GM12891 (cell line): ENCODE measurements around the gene ANAPC7. TPM values are rescaled to one million over a fixed set of nuclear protein-coding genes. Genes with fewer than 3 reads are reported as not detected.
"Not testable (repeated sequence)": the region's sequence is repeated elsewhere in the genome, so short reads cannot be mapped to it uniquely, and the experiment has no call there.

Source experiments
- DNase-seq: peaks from one replicate; pipeline ENCODE4 v3.0.0; 2011; ENCODE audit warnings: low spot score; ENCODE audit not compliant: insufficient read length
- FAIRE-seq: peaks from 2 replicates; lab custom pipeline; 2011; peaks lifted over from hg19 to GRCh38; lab: Jason Lieb, UNC
- PAX5 ChIP-seq: IDR thresholded peaks from 2 replicates; pipeline ENCODE4 v1.6.1; 2011; ENCODE audit warnings: low read length, moderate library complexity, mild to moderate bottlenecking; ENCODE audit not compliant: insufficient read depth, severe bottlenecking
- POLR2A ChIP-seq: IDR thresholded peaks from 2 replicates; pipeline ENCODE4 v1.6.1; 2011; ENCODE audit warnings: low read depth, low read length, control low read depth
- POLR2AphosphoS5 ChIP-seq: IDR thresholded peaks from 2 replicates; pipeline ENCODE4 v1.6.1; 2011; ENCODE audit warnings: low read depth, low read length, control low read depth
- POU2F2 ChIP-seq: IDR thresholded peaks from 2 replicates; pipeline ENCODE4 v1.6.1; 2011; ENCODE audit warnings: low read depth, mild to moderate bottlenecking, control low read depth, low read length, moderate library complexity
- SPI1 ChIP-seq: IDR thresholded peaks from 2 replicates; pipeline ENCODE4 v1.6.1; 2011; ENCODE audit warnings: low read depth, low read length, control low read depth
- TAF1 ChIP-seq: IDR thresholded peaks from 2 replicates; pipeline ENCODE4 v1.6.1; 2011; ENCODE audit warnings: low read depth, low read length, control low read depth
- polyA plus RNA-seq: library from polyadenylated mRNA; unstranded; fragments of >200 nt; gene quantifications from one replicate; pipeline ENCODE4 v1.2.1, GENCODE V29; 2012; ENCODE audit warnings: low read depth, missing spikeins, inconsistent platforms; ENCODE audit not compliant: missing spikeins

Gene ANAPC7, protein sequence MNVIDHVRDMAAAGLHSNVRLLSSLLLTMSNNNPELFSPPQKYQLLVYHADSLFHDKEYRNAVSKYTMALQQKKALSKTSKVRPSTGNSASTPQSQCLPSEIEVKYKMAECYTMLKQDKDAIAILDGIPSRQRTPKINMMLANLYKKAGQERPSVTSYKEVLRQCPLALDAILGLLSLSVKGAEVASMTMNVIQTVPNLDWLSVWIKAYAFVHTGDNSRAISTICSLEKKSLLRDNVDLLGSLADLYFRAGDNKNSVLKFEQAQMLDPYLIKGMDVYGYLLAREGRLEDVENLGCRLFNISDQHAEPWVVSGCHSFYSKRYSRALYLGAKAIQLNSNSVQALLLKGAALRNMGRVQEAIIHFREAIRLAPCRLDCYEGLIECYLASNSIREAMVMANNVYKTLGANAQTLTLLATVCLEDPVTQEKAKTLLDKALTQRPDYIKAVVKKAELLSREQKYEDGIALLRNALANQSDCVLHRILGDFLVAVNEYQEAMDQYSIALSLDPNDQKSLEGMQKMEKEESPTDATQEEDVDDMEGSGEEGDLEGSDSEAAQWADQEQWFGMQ
- 26.8 TPM for polyA plus RNA-seq

DNA sequence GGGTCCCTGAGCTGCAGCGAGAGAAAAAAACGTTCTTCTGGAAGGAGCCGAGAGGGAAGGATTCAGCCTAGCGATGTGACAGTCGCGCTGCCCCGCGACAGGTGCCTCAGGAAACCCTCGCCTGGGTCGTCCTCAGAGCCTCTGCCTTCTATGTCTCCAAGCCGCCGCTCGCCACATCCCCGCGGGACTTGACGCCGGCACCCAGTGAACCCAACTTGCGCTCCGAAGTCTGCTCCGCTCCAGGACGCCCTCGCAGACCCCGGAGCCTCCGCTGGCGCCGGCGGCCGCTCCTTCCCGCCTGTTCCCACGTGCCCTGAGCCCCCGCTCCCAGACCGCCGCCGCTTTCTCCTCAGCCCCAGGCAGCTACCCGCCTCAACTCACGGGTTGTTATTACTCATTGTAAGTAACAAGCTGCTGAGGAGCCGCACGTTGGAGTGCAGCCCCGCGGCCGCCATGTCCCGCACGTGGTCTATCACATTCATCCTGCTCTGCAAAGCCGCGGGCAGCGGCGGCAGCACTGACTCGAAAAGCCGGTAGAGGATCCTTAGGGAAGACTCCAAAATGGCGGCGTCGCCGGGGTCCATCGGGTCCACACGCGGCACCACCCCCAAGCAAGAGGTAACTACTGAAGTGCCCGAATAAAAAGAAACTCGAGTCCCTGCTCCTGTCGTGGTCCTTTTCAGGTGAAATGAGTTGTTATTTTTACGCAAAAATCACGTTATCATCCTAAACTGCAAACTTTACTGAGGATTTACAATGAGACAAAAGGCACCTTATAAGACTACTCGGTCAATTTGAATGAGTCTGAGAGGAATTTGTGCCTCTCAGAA lies at the start of gene ANAPC7:
Gene ANAPC7 (minus strand): TSS at position 563 of the 830 bp plus-strand sequence. CDS start 81 bp downstream, at position 482.
- FAIRE-seq = peak; percentile 28
- DNase-seq = peak; percentile 73
- TF ChIP-seq TAF1 (peak; percentile 62), PAX5 (no peak), POU2F2 (no peak), POLR2A (no peak; the same call in none of the 2 replicates), POLR2AphosphoS5 (peak; percentile 87), SPI1 (no peak)

DNA sequence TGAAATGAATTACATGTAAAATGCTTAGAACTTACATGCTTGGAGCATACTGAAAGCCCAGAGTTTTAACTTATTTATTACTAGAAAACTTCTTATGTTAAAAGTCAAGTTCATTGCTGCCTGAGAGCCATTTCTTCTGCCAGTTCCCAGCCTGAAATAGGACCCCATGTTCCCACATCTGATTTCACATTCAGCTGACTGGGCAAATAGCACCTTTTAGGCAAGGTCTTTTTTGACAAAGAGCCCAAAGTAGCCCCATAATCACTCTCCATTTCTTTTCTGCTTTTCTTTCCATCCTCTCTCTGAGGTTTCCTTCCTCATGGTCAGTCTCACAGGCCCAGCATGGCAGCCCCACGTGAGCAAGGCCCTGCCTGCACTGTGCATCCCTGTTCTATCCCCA lies 47.8 kb upstream of the ANAPC7 start:
- no peak for TF ChIP-seq POLR2A
- TF ChIP-seq POLR2AphosphoS5 = no peak
- TF ChIP-seq TAF1 = no peak
- no peak for DNase-seq
- FAIRE-seq = no peak

GRCh38 chr12:110449799-110450497 lies 46.4 kb upstream of the ANAPC7 start, which contains the start of gene ARPC3:
Gene ARPC3 (minus strand): TSS chr12:110450337. CDS start chr12:110450260, 77 bp downstream.
- TF ChIP-seq PAX5 (peak; percentile 54), SPI1 (peak; percentile 93), POLR2AphosphoS5 (peak; percentile 71), TAF1 (peak; percentile 65; the same call in 1 of the 2 replicates), POLR2A (peak; percentile 76), POU2F2 (0 out of 2 replicates have a peak, but pooled peaks have one; percentile 63)
- FAIRE-seq = peak; percentile 93
- DNase-seq = peak; percentile 79

DNA sequence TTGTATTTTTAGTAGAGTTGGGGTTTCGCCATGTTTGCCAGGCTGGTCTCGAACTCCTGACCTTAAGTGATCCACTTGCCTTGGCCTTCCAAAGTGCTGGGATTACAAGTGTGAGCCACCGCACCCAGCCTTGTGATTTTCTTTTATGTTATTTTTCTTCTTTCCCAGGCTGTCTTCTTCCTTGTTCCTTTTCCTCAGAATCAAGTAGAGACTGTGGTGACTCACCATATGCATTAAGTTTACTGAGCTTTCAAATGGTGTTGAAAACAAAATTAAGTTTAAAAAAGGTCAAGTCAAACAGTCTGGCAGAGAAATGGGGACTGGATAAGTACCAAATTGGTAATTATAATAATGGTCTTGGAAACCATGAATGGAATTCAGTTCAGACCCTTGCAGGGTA lies 40.9 kb upstream of the ANAPC7 start:
- no peak for FAIRE-seq
- TF ChIP-seq PAX5 (no peak), POLR2AphosphoS5 (no peak), POLR2A (no peak), TAF1 (no peak), SPI1 (no peak), POU2F2 (no peak)
- DNase-seq = no peak

GRCh38 chr12:110436231-110436630 lies 32.7 kb upstream of the ANAPC7 start:
- no peak for TF ChIP-seq POLR2AphosphoS5
- TF ChIP-seq SPI1 = no peak
- no peak for TF ChIP-seq TAF1
- TF ChIP-seq POLR2A = no peak
- no peak for TF ChIP-seq POU2F2
- no peak for TF ChIP-seq PAX5
- DNase-seq (no peak), FAIRE-seq (no peak)

DNA sequence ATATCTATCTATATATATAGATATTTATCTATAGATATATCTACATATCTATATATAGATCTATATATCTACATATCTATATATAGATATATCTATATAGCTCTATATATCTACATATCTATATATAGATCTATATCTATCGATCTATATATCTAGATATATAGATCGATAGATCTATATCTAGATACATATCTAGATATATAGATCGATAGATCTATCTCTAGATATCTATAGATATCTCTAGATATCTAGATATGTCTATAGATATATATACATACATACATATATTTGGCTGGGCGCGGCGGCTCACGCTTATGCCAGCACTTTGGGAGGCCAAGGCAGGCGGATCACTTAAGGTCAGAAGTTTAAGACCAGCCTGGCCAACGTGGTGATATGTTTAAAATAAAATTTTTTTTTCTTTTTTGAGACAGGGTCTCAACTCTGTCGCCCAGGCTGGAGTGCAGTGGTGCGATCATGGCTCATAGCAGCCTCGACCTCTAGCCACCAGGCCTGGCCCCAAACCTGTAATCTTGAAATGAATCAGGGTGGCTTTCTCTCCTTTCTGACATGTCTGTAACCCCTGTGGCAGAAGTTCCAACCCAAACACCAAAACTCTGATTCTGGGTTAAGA lies 28.6 kb upstream of the ANAPC7 start:
- TF ChIP-seq PAX5 (no peak), POU2F2 (no peak), TAF1 (no peak), POLR2A (no peak), POLR2AphosphoS5 (no peak), SPI1 (no peak)
- FAIRE-seq = no peak
- DNase-seq = no peak

- FAIRE-seq, DNase-seq: not testable (repeated sequence)
Measured at GRCh38 chr12:110429676-110430075, 26.2 kb upstream of the ANAPC7 start.

DNA sequence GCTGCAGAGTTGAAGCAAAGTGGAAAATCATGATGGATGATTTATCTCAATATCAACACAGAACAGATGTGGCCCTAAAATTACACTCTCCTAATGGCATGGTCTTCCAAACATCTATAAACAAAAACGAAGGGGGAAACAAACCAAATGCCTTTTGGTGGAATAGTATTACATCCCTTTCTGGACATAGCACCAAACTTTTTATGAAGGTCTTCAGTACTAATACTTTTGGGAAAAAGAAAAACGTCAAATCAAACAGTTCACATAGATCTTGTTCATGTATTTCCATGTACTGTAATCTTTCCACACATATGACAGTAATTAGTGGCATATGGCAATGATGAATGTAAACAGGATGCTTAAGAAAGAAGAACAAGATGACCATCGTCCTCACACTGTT lies 22.9 kb upstream of the ANAPC7 start:
- FAIRE-seq (no peak), DNase-seq (no peak)
- TF ChIP-seq PAX5 (no peak), POLR2AphosphoS5 (no peak), POU2F2 (no peak), SPI1 (no peak), POLR2A (no peak), TAF1 (no peak)
